HepG2 (cell line): ENCODE data around the gene P2RY2.

Source experiments
- NR1H2 ChIP-seq: sonication (generic); formaldehyde crosslinking; IDR thresholded peaks from 2 replicates; pipeline ENCODE4 v1.8.1; 2022; ENCODE audit warnings: low read depth, missing genetic modification reagents, borderline replicate concordance
- POLR2G ChIP-seq: fragments of 200-400 bp; formaldehyde crosslinking; IDR thresholded peaks from 2 replicates; pipeline ENCODE4 v1.6.1; 2018; ENCODE audit warnings: mild to moderate bottlenecking, low read depth, low read length, moderate library complexity
- RAD21 ChIP-seq: fragments of 450-650 bp; formaldehyde crosslinking; IDR thresholded peaks from 2 replicates; pipeline ENCODE4 v1.5.0; 2020; ENCODE audit warnings: mild to moderate bottlenecking
- SETDB1 ChIP-seq: sonication (generic); formaldehyde crosslinking; IDR thresholded peaks from 2 replicates; pipeline ENCODE4 v1.5.1; 2020; ENCODE audit warnings: missing genetic modification reagents, mild to moderate bottlenecking, borderline replicate concordance
- ZBTB4 ChIP-seq: sonication (generic); formaldehyde crosslinking; IDR thresholded peaks from 2 replicates; pipeline ENCODE4 v1.4.0; 2020; ENCODE audit warnings: missing genetic modification reagents, mild to moderate bottlenecking, borderline replicate concordance
- ZNF224 ChIP-seq: sonication (generic); formaldehyde crosslinking; IDR thresholded peaks from 2 replicates; pipeline ENCODE4 v1.5.0; 2020; ENCODE audit warnings: mild to moderate bottlenecking, missing genetic modification reagents
- ZNF776 ChIP-seq: sonication (generic); formaldehyde crosslinking; IDR thresholded peaks from 2 replicates; pipeline ENCODE4 v1.4.0; 2020; ENCODE audit warnings: mild to moderate bottlenecking, missing genetic modification reagents
- TF ChIP-seq, protein P1 (sequence below): sonication (generic); formaldehyde crosslinking; IDR thresholded peaks from 2 replicates; pipeline ENCODE4 v1.5.0; 2020; ENCODE audit warnings: mild to moderate bottlenecking, missing genetic modification reagents, moderate library complexity

- TF ChIP-seq RAD21, result no peak
- no peak for TF ChIP-seq SETDB1 (CRISPR knock-in tag)
- TF ChIP-seq, protein P1, sequence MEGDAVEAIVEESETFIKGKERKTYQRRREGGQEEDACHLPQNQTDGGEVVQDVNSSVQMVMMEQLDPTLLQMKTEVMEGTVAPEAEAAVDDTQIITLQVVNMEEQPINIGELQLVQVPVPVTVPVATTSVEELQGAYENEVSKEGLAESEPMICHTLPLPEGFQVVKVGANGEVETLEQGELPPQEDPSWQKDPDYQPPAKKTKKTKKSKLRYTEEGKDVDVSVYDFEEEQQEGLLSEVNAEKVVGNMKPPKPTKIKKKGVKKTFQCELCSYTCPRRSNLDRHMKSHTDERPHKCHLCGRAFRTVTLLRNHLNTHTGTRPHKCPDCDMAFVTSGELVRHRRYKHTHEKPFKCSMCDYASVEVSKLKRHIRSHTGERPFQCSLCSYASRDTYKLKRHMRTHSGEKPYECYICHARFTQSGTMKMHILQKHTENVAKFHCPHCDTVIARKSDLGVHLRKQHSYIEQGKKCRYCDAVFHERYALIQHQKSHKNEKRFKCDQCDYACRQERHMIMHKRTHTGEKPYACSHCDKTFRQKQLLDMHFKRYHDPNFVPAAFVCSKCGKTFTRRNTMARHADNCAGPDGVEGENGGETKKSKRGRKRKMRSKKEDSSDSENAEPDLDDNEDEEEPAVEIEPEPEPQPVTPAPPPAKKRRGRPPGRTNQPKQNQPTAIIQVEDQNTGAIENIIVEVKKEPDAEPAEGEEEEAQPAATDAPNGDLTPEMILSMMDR, result no peak
- no peak for TF ChIP-seq ZBTB4
- TF ChIP-seq POLR2G, result no peak
- TF ChIP-seq ZNF224 (CRISPR knock-in tag), result no peak
- TF ChIP-seq ZNF776 (CRISPR knock-in tag), result no peak
- TF ChIP-seq NR1H2 (CRISPR knock-in tag), result no peak
Measured at GRCh38 chr11:73272680-73273038, 54.6 kb downstream of the P2RY2 start.
